SH-SY5Y (cell line): ENCODE results near the gene ZNF106.

Experiments
- GATA2 ChIP-seq: IDR thresholded peaks from 2 replicates; pipeline ENCODE4 v1.6.1; 2011; ENCODE audit warnings: mild to moderate bottlenecking, low read depth, low read length
- GATA3 ChIP-seq: IDR thresholded peaks from 2 replicates; pipeline ENCODE4 v1.6.1; 2011; ENCODE audit warnings: low read depth, mild to moderate bottlenecking, low read length, moderate library complexity

DNA sequence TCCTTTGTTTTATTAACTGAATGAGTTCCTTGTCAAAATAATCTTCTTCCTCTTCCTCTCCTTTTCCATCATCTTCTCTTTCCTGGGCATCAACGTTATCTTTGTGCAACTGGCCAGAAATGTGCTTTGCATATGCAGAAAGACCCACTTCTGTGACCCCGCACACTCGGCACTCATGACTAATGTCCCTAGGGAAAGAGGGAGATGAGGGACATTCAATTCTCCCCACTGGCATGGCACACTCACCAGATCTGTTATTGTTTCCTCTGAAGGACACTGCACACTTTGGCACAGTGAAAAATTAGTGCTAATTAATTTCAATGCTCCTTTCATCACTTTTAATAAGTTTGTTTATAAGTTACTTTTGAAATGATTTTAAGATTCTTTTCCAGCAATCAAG lies 34.0 kb downstream of the ZNF106 start:
- TF ChIP-seq GATA2, result no peak
- no peak for TF ChIP-seq GATA3
